ENCODE measurements around the gene PTPN22. TPM values are rescaled to one million over a fixed set of nuclear protein-coding genes. Genes with fewer than 3 reads are reported as not detected.
A peak's percentile ranks its signal among the peaks of the same experiment; 100 is the strongest.

Gene PTPN22
- total RNA-seq, 1 donor from 2014 or later: not detected

DNA sequence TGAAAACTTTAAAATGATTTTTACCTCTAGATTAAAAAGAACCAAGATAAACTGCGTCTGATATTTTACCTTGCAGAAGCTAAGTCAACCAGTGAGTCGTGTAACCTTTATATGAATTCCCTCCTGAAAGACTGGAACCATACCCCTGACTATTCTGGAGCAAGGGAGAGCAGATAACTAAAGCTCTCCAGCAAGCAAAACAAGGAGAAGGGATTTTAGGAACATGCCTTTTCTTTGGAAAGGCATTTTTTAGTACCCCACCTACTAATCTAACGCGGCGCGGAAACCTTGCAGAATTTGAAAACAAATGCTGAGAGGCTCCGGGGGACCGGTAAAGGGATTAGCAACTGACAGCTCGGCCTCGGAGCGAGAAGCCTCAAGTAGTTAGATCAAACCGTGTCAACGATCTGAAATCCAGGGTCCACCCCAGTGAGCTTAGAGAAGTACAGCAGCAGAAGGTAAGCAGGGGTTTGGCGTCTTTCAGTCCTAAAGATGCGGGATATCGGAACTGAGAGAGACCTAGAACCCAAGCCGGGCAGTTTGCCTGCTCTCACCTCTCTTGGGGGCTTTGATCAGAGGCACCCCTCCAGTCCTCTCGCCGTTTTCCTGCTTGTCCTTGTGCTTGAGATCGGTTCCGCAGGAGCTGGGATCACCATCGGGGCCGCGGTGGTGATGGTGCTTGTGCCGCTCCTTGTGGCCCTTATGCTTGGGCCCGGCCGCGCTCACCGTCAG is 60.2 kb downstream of the PTPN22 start:
- no peaks in the 10 kb centered on the region for H3K27me3 Mint-ChIP-seq
- H3K4me3 Mint-ChIP-seq (ENCODE audit: low read depth): peak overlapping the region; percentile 98
- peaks cover 13% of the 10 kb centered on the region for H3K4me1 Mint-ChIP-seq (ENCODE audit: low read depth)
- peaks cover 5% of the 10 kb centered on the region for H3K36me3 Mint-ChIP-seq (ENCODE audit: insufficient read depth)
- no peaks in the 10 kb centered on the region for H3K9me3 Mint-ChIP-seq (ENCODE audit: low read depth)
- DNase-seq (ENCODE audit: low spot score, unreplicated experiment): no peak
- TF ChIP-seq, protein P1, sequence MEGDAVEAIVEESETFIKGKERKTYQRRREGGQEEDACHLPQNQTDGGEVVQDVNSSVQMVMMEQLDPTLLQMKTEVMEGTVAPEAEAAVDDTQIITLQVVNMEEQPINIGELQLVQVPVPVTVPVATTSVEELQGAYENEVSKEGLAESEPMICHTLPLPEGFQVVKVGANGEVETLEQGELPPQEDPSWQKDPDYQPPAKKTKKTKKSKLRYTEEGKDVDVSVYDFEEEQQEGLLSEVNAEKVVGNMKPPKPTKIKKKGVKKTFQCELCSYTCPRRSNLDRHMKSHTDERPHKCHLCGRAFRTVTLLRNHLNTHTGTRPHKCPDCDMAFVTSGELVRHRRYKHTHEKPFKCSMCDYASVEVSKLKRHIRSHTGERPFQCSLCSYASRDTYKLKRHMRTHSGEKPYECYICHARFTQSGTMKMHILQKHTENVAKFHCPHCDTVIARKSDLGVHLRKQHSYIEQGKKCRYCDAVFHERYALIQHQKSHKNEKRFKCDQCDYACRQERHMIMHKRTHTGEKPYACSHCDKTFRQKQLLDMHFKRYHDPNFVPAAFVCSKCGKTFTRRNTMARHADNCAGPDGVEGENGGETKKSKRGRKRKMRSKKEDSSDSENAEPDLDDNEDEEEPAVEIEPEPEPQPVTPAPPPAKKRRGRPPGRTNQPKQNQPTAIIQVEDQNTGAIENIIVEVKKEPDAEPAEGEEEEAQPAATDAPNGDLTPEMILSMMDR (IDR thresholded peaks at IDR 0.05; ENCODE audit: unreplicated experiment): no peak
- peak overlapping the region; percentile 97 for H3K27ac Mint-ChIP-seq

DNA sequence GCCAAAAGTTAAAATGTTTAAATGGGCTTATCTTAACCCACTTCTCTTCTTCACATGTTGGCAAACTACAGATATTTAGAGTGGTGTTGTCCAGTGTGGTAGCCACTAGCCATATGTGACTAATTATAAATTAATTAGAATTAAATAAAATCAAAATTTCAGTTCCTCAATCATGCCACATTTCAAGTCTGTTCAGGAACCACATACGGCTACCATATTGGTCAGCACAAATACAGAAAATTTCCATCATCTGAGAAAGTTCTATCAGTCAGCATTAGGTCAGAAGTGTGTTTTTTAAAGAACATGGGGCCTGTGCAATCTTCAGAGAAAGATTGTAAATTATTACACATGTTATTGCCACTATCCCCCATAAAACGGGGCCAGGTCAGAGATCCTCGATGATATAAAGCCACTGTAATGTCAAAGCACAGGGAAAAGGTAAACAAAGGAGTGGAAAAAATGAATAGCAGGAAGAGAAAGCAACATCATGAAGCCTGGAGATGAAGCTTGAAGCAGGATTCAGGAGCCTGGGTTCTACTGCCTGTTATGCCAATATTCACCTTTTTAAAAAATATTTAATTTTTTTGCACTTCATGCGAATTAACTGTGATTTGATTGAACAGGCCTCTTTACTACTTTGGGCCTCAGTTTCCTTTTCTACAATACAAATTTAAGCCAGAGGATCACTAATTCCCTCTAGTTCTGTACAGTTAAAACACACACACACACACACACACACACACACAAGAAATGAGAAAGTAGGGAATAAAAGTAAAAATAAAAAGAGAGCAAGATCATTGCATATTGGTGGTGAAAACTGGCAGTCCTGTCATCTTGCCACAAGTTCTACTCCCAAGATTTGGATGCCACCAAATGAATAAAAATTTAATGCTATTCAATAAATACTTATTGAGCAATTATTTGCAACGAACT is 61.6 kb downstream of the PTPN22 start:
- Mint-ChIP-seq H3K27ac (peak overlapping the region; percentile 89), H3K27me3 (no peaks in the 10 kb centered on the region), H3K36me3 (ENCODE audit: insufficient read depth) (peaks cover 9% of the 10 kb centered on the region), H3K4me1 (ENCODE audit: low read depth) (peaks cover 13% of the 10 kb centered on the region), H3K4me3 (ENCODE audit: low read depth) (peak overlapping the region; percentile 98), H3K9me3 (ENCODE audit: low read depth) (no peaks in the 10 kb centered on the region)
- DNase-seq (ENCODE audit: low spot score, unreplicated experiment): no peak
- TF ChIP-seq, protein P1 (IDR thresholded peaks at IDR 0.05; ENCODE audit: unreplicated experiment): no peak

DNA sequence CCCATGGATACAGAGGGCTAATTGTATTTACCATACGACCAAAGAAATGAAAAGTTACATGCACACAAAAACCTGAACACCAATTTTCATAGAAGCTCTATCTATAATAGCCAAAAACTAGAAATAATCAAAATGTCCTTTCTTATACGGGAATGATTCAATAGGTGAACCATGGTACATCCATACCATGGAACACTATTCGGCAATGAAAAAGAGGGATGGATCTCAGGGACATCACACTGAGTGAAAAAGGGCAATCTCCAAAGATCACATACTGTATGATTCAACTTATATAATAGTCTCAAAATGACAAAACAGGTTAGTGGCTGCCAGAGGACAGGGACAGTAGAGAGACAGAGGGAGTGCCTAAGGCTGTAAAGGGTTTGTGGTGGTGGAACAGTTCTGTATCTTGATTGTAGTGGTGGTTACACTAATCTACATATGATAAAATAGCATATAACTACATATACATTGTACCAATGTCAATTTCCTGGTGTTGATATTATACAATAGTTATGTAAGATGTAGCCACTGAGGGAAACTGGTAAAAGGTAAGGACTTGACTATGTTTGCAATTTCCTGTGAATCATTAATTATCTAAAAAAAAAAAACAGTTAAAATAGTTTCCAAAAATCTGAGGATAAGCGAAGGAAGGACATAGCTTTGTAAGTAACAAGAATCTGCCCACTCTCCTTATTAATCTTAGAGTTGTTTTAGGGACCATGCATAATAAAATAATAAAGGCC is 62.9 kb downstream of the PTPN22 start:
- H3K27ac Mint-ChIP-seq: no peak overlapping the region
- H3K27me3 Mint-ChIP-seq: no peaks in the 10 kb centered on the region
- TF ChIP-seq, protein P1 (IDR thresholded peaks at IDR 0.05; ENCODE audit: unreplicated experiment): no peak
- peaks cover 21% of the 10 kb centered on the region for H3K4me1 Mint-ChIP-seq (ENCODE audit: low read depth)
- peaks cover 9% of the 10 kb centered on the region for H3K36me3 Mint-ChIP-seq (ENCODE audit: insufficient read depth)
- H3K9me3 Mint-ChIP-seq (ENCODE audit: low read depth): no peaks in the 10 kb centered on the region
- DNase-seq (ENCODE audit: low spot score, unreplicated experiment): no peak
- peak overlapping the region; percentile 6 for H3K4me3 Mint-ChIP-seq (ENCODE audit: low read depth)

DNA sequence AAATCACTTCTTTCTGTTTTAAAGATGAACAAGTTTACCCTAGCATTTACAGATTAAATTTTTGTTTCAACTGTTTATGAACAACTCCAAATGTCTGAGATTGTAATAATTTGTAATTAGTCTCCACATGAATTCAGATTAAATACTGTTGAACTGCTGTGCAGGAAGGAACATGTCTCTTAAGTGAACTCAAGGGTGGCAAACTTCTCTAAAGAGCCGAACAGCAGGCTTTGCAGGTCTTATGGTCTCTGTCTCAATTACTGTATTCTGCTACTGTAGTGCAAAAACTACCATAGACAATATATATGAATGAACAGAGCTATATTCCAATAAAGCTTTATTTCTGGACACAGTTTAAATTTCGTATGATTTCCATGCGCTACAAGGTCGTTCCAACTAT is 65.9 kb downstream of the PTPN22 start:
- Mint-ChIP-seq H3K4me1 (ENCODE audit: low read depth) (peaks cover 21% of the 10 kb centered on the region), H3K9me3 (ENCODE audit: low read depth) (no peaks in the 10 kb centered on the region), H3K36me3 (ENCODE audit: insufficient read depth) (peaks cover 9% of the 10 kb centered on the region)

More for the DNA sequence above, 65.9 kb downstream of the PTPN22 start:
- Mint-ChIP-seq H3K27ac (no peak overlapping the region), H3K4me3 (ENCODE audit: low read depth) (no peak overlapping the region), H3K27me3 (no peaks in the 10 kb centered on the region)
- TF ChIP-seq, protein P1 (IDR thresholded peaks at IDR 0.05; ENCODE audit: unreplicated experiment): no peak
- no peak for DNase-seq (ENCODE audit: low spot score, unreplicated experiment)
